GM12892 (cell line): ENCODE data around the gene SERTAD2.

Experiments used
- DNase-seq: peaks from one replicate; pipeline ENCODE4 v3.0.0; 2011; ENCODE audit not compliant: insufficient read length
- FAIRE-seq: peaks from 2 replicates; lab custom pipeline; 2011; peaks lifted over from hg19 to GRCh38; lab: Jason Lieb, UNC
- POLR2A ChIP-seq: IDR thresholded peaks from 2 replicates; pipeline ENCODE4 v1.6.1; 2011; ENCODE audit warnings: low read depth, low read length, control low read depth
- POLR2AphosphoS5 ChIP-seq: IDR thresholded peaks from 2 replicates; pipeline ENCODE4 v1.6.1; 2011; ENCODE audit warnings: low read depth, low read length, control low read depth
- TAF1 ChIP-seq: IDR thresholded peaks from 2 replicates; pipeline ENCODE4 v1.6.1; 2011; ENCODE audit warnings: low read depth, mild to moderate bottlenecking, control low read depth, low read length, borderline replicate concordance

The SERTAD2 gene

DNA sequence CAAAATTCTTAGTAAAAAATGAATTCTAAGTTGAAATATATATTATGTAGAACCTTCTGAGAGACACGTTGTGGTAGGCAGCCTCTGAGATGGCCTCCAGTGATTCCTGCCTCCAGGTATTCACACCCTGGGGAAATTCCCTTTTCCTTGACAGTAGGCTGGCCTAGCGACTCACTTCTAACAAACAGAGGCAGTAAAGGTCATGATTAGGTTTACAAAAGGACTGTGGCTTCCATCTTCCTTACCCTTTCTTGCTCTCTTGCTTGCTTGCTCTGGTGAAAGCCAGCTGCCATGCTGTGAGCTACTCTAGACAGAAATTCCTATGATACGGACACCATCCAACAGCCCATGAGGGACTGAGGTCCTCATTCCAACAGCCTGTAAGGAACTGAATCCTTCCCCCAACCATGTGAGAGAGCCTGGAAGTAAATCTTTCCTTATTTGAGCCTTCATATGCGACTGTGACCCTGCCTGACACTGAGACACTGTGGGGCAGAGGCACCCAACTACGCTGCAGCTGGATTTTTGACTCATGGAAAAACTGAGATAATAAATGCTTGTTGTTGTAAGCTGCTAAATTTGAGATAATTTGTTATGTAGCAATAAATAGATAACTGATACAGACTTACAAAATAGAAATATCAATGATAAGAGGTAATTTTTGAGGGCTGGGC is 32.7 kb upstream of the SERTAD2 start:
- no peak for TF ChIP-seq TAF1
- no peak for TF ChIP-seq POLR2A
- no peak for TF ChIP-seq POLR2AphosphoS5
- no peak for FAIRE-seq
- no peak for DNase-seq

GRCh38 chr2:64685430-64685829 is 31.7 kb upstream of the SERTAD2 start:
- no peak for FAIRE-seq
- TF ChIP-seq TAF1 (no peak), POLR2AphosphoS5 (no peak), POLR2A (no peak)
- no peak for DNase-seq

DNA sequence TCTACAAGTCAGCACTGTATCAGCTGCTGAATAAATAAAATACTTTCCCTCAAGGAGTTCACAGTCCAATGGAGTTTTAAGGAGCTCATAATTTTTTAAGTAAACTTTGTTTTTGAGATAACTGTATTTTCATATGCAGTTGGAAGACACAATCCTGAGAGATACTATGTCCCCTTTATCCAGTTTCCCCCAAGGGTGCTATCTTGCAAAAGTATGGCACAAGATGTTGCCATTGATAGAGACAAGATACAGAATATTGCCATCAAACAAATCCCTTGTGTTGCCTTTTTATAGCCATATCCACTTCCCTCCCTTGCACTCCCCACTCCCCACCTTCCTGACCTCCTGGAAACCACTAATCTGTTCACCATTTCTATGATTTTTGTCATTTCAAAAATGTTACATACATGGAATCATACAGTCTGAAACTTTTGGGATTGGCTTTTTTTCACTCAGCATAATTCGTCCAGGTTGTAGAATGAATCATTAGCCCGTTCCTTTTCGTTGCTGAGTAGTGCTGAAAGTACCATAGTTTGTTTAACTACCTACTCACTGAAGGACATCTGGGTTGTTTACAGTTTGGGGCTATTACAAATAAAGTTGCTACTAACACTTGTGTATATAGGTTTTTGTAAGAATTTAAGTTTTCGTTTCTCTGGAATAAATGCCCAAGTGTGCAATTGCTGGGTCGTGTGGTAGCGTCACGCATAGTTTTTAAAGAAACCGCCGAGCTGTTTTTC is 30.2 kb upstream of the SERTAD2 start:
- TF ChIP-seq TAF1 (no peak), POLR2AphosphoS5 (no peak), POLR2A (no peak)
- DNase-seq: no peak
- FAIRE-seq: no peak

GRCh38 chr2:64681479-64681967 is 27.8 kb upstream of the SERTAD2 start:
- FAIRE-seq: peak; percentile 46
- no peak for DNase-seq
- TF ChIP-seq POLR2A (no peak), TAF1 (no peak), POLR2AphosphoS5 (no peak)

- no peak for TF ChIP-seq POLR2A
- no peak for TF ChIP-seq POLR2AphosphoS5
- no peak for TF ChIP-seq TAF1
- DNase-seq (no peak), FAIRE-seq (no peak)
These were observed 26.1 kb upstream of the SERTAD2 start for GRCh38 chr2:64679673-64680425.

GRCh38 chr2:64678771-64679590 is 25.3 kb upstream of the SERTAD2 start:
- FAIRE-seq: no peak
- no peak for DNase-seq
- no peak for TF ChIP-seq POLR2A
- TF ChIP-seq POLR2AphosphoS5: no peak
- TF ChIP-seq TAF1: no peak

DNA sequence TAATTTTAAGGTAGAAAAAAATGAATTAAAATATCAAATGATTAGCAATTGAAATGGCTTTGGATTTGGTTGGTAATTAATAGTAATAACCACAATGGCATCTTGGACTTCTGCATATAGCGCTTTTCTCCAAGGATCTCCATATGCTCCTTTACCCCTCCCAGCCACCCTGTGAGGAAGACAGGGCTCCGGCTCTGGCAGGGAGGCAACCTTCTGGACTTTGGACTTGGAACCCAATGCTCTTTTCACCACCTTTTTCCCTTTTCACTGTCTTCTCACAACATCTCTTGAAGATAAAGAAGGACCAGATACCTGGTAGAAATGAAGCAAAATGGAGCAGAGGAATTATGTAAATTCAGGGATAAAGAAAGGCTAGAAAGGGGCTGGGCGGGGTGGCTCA is 23.8 kb upstream of the SERTAD2 start:
- no peak for FAIRE-seq
- DNase-seq: no peak
- TF ChIP-seq POLR2A: no peak
- TF ChIP-seq TAF1: no peak
- TF ChIP-seq POLR2AphosphoS5: no peak

GRCh38 chr2:64675860-64676259 is 22.1 kb upstream of the SERTAD2 start:
- TF ChIP-seq POLR2AphosphoS5: no peak
- no peak for TF ChIP-seq POLR2A
- FAIRE-seq (peak; percentile 33), DNase-seq (no peak)

GRCh38 chr2:64672708-64673107 is 19.0 kb upstream of the SERTAD2 start:
- TF ChIP-seq POLR2A (no peak), POLR2AphosphoS5 (no peak), TAF1 (no peak)
- FAIRE-seq: no peak
- no peak for DNase-seq

DNA sequence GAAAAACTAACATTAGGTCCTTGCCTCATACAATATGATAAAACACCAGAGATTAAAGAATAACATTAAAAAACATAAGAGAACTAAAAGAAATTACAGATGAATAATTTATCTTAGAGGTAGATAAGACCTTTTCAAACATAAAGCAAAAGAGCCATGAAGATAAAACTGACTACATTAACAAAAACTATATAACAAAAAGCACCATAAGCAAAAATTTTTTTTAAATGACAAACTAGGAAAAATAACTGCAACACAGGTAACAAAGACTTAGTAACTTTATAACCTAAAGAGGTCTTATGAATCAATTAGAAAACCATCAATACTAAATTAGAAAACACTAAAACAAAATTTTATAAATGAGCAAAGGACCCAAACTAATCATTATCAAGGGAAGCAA is 16.3 kb upstream of the SERTAD2 start:
- TF ChIP-seq POLR2AphosphoS5 (no peak), POLR2A (no peak), TAF1 (no peak)
- DNase-seq (no peak), FAIRE-seq (no peak)

DNA sequence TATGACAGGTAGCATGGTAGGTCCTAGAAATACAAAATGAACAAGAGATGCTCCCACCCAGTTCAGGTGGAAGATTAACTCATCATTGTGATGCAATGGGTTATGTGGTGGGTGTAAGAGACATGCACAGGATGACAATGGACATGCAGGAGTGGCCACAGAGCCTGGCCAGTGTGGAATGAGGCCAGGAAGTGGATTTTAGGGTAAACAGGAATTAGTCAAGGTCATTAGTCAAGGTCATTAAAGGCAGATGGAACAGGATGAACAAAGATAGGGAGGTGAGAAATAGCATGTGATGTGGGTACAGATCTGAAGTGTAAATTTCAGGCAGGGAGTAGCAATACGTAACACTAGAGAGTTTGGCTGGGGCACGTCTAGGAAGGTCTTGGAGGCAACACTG is 15.6 kb upstream of the SERTAD2 start:
- no peak for TF ChIP-seq TAF1
- no peak for TF ChIP-seq POLR2A
- no peak for TF ChIP-seq POLR2AphosphoS5
- FAIRE-seq (peak; percentile 60), DNase-seq (no peak)
